HCT116 (cell line): ENCODE results near the gene CCDC137. TPM values are rescaled to one million over a fixed set of nuclear protein-coding genes. Genes with fewer than 3 reads are reported as not detected.

Source experiments
- ATAC-seq: fragments of 200-7000 bp; cut with Tn5 transposase; 2 replicates; pipeline ENCODE4 v1.9.1; 2020; ENCODE audit warnings: mild to moderate bottlenecking, moderate library complexity
- BruUV-seq: library from RNA; stranded (reverse); fragments of 400-500 nt; replicated peaks from 2 replicates; lab custom pipeline; 2021; lab: Mats Ljungman, UMichigan
- CTCF ChIA-PET: fragments of 300-600 bp; sonication (Branson Sonifier 250); formaldehyde crosslinking; loops from one replicate; lab custom pipeline; 2021; ENCODE audit warnings: antibody characterized with exemption; lab: Charles Lee
- POLR2A ChIA-PET: fragments of 300-600, 350-600 bp; sonication (Branson Sonifier 250); formaldehyde crosslinking; loops from one replicate; lab custom pipeline; 2021; ENCODE audit warnings: antibody characterized with exemption; lab: Charles Lee
- RAD21 ChIA-PET, 2 experiments: fragments of 300-600 bp; sonication (Branson Sonifier 250); formaldehyde crosslinking; loops; one replicate each; lab custom pipeline; 2023; ENCODE audit warnings: low total read pairs in 2 of 2; ENCODE audit not compliant: uncharacterized antibody in 2 of 2, unreplicated experiment in 2 of 2, low non-redundant PET in 1 of 2; lab: Charles Lee
- DNase-seq: peaks from one replicate; pipeline ENCODE4 v3.0.0-alpha.2; 2010; ENCODE audit warnings: low read depth, low spot score
- H2AFZ ChIP-seq: fragments of 200-600 bp; shearing (Covaris generic), sonication (generic); 2 replicates; pipeline ENCODE4 v1.6.1; 2017; ENCODE audit warnings: low read depth, mixed run types, mixed read lengths, antibody characterized with exemption, low read length; ENCODE audit not compliant: poor library complexity, severe bottlenecking
- H3K27ac ChIP-seq: 2 replicates; pipeline ENCODE4 v1.5.1; 2012; ENCODE audit warnings: low read depth, low read length
- H3K27me3 ChIP-seq: fragments of 200-600 bp; sonication (generic); 2 replicates; pipeline ENCODE4 v1.6.1; 2016; ENCODE audit warnings: mixed run types, low read length, mixed read lengths; ENCODE audit not compliant: insufficient read depth
- H3K36me3 ChIP-seq, 2 experiments: fragments of 200-500 bp in 1 of 2; fragments of 200-600 bp in 1 of 2; sonication (Bioruptor generic) in 1 of 2; sonication (generic) in 1 of 2; 2 replicates each; pipeline versions ENCODE4 v1.5.1 to v1.6.1; 2014 to 2016; ENCODE audit warnings: low read length in 2 of 2, inconsistent platforms in 1 of 2, mixed read lengths in 1 of 2, mixed run types in 1 of 2; ENCODE audit not compliant: insufficient read depth in 2 of 2, control insufficient read depth in 1 of 2
- H3K4me1 ChIP-seq, 2 experiments: fragments of 200-600 bp in 1 of 2; sonication (generic) in 1 of 2; 2 replicates each; pipeline versions ENCODE4 v1.5.1 to v1.6.1; 2012 to 2017; ENCODE audit warnings: low read length in 2 of 2, inconsistent platforms in 1 of 2, mild to moderate bottlenecking in 1 of 2, mixed read lengths in 1 of 2, mixed run types in 1 of 2, moderate library complexity in 1 of 2; ENCODE audit not compliant: insufficient read depth in 2 of 2, control insufficient read depth in 1 of 2
- H3K4me2 ChIP-seq: fragments of 200-600 bp; sonication (generic); 2 replicates; pipeline ENCODE4 v1.6.1; 2017; ENCODE audit warnings: mixed run types, low read length, mixed read lengths
- H3K4me3 ChIP-seq, 2 experiments: fragments of 200-600 bp in 1 of 2; sonication (generic) in 1 of 2; replicated peaks in 1 of 2; 2 replicates each; pipeline ENCODE4 v1.5.1; 2011 to 2016; ENCODE audit warnings: low read length in 2 of 2, control low read depth in 1 of 2, low read depth in 1 of 2, mild to moderate bottlenecking in 1 of 2, mixed read lengths in 1 of 2, mixed run types in 1 of 2
- H3K79me2 ChIP-seq: fragments of 200-600 bp; sonication (generic); 2 replicates; pipeline ENCODE4 v1.6.1; 2017; ENCODE audit warnings: mild to moderate bottlenecking, mixed run types, low read length, moderate library complexity, mixed read lengths; ENCODE audit not compliant: insufficient read depth
- H3K9ac ChIP-seq: fragments of 200-600 bp; sonication (generic); 2 replicates; pipeline ENCODE4 v1.6.1; 2016; ENCODE audit warnings: low read length, mixed read lengths
- H3K9me2 ChIP-seq: fragments of 200-600 bp; sonication (generic), shearing (Covaris generic); 2 replicates; pipeline ENCODE4 v1.6.1; 2017; ENCODE audit warnings: mixed run types, mild to moderate bottlenecking, moderate library complexity; ENCODE audit not compliant: insufficient read depth
- H3K9me3 ChIP-seq, 2 experiments: fragments of 200-500 bp in 1 of 2; fragments of 200-600 bp in 1 of 2; sonication (Bioruptor generic) in 1 of 2; sonication (generic) in 1 of 2; 2 replicates each; pipeline ENCODE4 v1.6.1; 2014 to 2017; ENCODE audit warnings: low read length in 2 of 2, mixed read lengths in 2 of 2, inconsistent platforms in 1 of 2, low read depth in 1 of 2, mild to moderate bottlenecking in 1 of 2, mixed run types in 1 of 2, moderate library complexity in 1 of 2; ENCODE audit not compliant: control insufficient read depth in 1 of 2, insufficient read depth in 1 of 2
- H4K20me1 ChIP-seq: fragments of 200-600 bp; sonication (generic), shearing (Covaris generic); 2 replicates; pipeline ENCODE4 v1.6.1; 2017; ENCODE audit warnings: mixed run types, mild to moderate bottlenecking, moderate library complexity; ENCODE audit not compliant: insufficient read depth
- ATF3 ChIP-seq: IDR thresholded peaks from 2 replicates; pipeline ENCODE4 v1.6.1; 2012
- CBX3 ChIP-seq: IDR thresholded peaks from 2 replicates; pipeline ENCODE4 v1.6.1; 2012; ENCODE audit warnings: low read depth
- CTCF ChIP-seq, 3 experiments: fragments of 200-600 bp in 1 of 3; sonication (generic) in 1 of 3; IDR thresholded peaks in 2 of 3; conservative IDR thresholded peaks in 1 of 3; 2 replicates each; pipeline ENCODE4 v1.5.1; 2012 to 2017; ENCODE audit warnings: low read depth in 2 of 3, low read length in 2 of 3, antibody characterized with exemption in 1 of 3, borderline replicate concordance in 1 of 3, control low read depth in 1 of 3, mild to moderate bottlenecking in 1 of 3, mixed read lengths in 1 of 3, mixed run types in 1 of 3, moderate library complexity in 1 of 3; ENCODE audit not compliant: insufficient read depth in 1 of 3
- EGR1 ChIP-seq: IDR thresholded peaks from 2 replicates; pipeline ENCODE4 v1.6.1; 2012; ENCODE audit warnings: low read depth
- ELF1 ChIP-seq: IDR thresholded peaks from 2 replicates; pipeline ENCODE4 v1.6.1; 2012; ENCODE audit warnings: low read depth, borderline replicate concordance
- EZH2 ChIP-seq: fragments of 200-600 bp; sonication (generic); IDR thresholded peaks from 2 replicates; pipeline ENCODE4 v1.6.1; 2017; ENCODE audit warnings: antibody characterized with exemption, mixed run types
- FOSL1 ChIP-seq: IDR thresholded peaks from 2 replicates; pipeline ENCODE4 v1.6.1; 2012; ENCODE audit warnings: low read depth
- JUND ChIP-seq: IDR thresholded peaks from 2 replicates; pipeline ENCODE4 v1.6.1; 2012
- POLR2A ChIP-seq: IDR thresholded peaks from 2 replicates; pipeline ENCODE4 v1.7.0; 2011; ENCODE audit warnings: borderline replicate concordance; ENCODE audit not compliant: insufficient read depth, insufficient read length; ENCODE audit errors: extremely low read depth
- REST ChIP-seq: IDR thresholded peaks from 2 replicates; pipeline ENCODE4 v1.6.1; 2012; ENCODE audit warnings: low read depth
- SIN3A ChIP-seq: IDR thresholded peaks from 2 replicates; pipeline ENCODE4 v1.6.1; 2012; ENCODE audit warnings: low read depth
- SP1 ChIP-seq: IDR thresholded peaks from 2 replicates; pipeline ENCODE4 v1.6.1; 2012; ENCODE audit warnings: low read depth
- SRF ChIP-seq: IDR thresholded peaks from 2 replicates; pipeline ENCODE4 v1.6.1; 2012; ENCODE audit warnings: low read depth
- TCF7L2 ChIP-seq: IDR thresholded peaks from 2 replicates; pipeline ENCODE4 v1.7.0; 2011; ENCODE audit warnings: borderline replicate concordance, inconsistent platforms; ENCODE audit not compliant: insufficient read depth, insufficient read length; ENCODE audit errors: extremely low read depth
- YY1 ChIP-seq: IDR thresholded peaks from 2 replicates; pipeline ENCODE4 v1.6.1; 2011; ENCODE audit warnings: low read length, low read depth, moderate library complexity, mild to moderate bottlenecking; ENCODE audit not compliant: insufficient replicate concordance; ENCODE audit errors: extremely low read depth
- ZBTB33 ChIP-seq: IDR thresholded peaks from 2 replicates; pipeline ENCODE4 v1.6.1; 2011; ENCODE audit warnings: mild to moderate bottlenecking, low read length, moderate library complexity; ENCODE audit not compliant: insufficient replicate concordance; ENCODE audit errors: extremely low read depth
- ZFX ChIP-seq: fragments of 450-650 bp; IDR thresholded peaks from 2 replicates; pipeline ENCODE4 v1.6.1; 2017
- ZNF274 ChIP-seq: fragments of 200-500 bp; sonication (Bioruptor generic); IDR thresholded peaks from 2 replicates; pipeline ENCODE4 v1.6.1; 2014; ENCODE audit warnings: mild to moderate bottlenecking, low read depth, low read length, inconsistent platforms
- intact Hi-C: fragments of 100-400 bp; cut with micrococcal nuclease; formaldehyde crosslinking; loops from 2 replicates; pipeline ENCODE4 v1.10.0; 2022
- total RNA-seq: library from RNA; stranded (reverse); gene quantifications from one replicate; pipeline ENCODE4 v1.2.1, GENCODE V29; 2021; ENCODE audit not compliant: unreplicated experiment

Gene CCDC137
- total RNA-seq, 1 experiment from 2014 or later, result 77.5 TPM

GRCh38 chr17:81640011-81640410 is 26.5 kb upstream of the CCDC137 start:
- ATAC-seq, result no peak
- CTCF ChIA-PET, result no interaction called here

More at GRCh38 chr17:81640011-81640410, 26.5 kb upstream of the CCDC137 start:
- no peak overlapping the region for H3K4me2 ChIP-seq
- H3K27me3 ChIP-seq, result no peaks in the 10 kb centered on the region
- intact Hi-C loops, result no loop called here
- DNase-seq, result no peak
- POLR2A ChIA-PET, result no interaction called here
- H3K27ac ChIP-seq, result no peak overlapping the region
- no peak overlapping the region for H3K4me3 ChIP-seq
- no peaks in the 10 kb centered on the region for H3K36me3 ChIP-seq
- peaks cover 14% of the 10 kb centered on the region; the same call in 1 of the 2 replicates for H4K20me1 ChIP-seq
- RAD21 ChIA-PET, result no interaction called here
- no peaks in the 10 kb centered on the region for H3K9me2 ChIP-seq
- no TSS peak for BruUV-seq
- H3K79me2 ChIP-seq, result peaks cover 17% of the 10 kb centered on the region
- TF ChIP-seq EZH2, result no peak
- no peak for TF ChIP-seq ZBTB33
- no peak for TF ChIP-seq ATF3
- no peak for TF ChIP-seq SRF
- TF ChIP-seq SIN3A, result no peak
- no peak for TF ChIP-seq CBX3
- no peak for TF ChIP-seq ZFX
- no peak for TF ChIP-seq SP1
- TF ChIP-seq ZNF274, result no peak
- no peak for TF ChIP-seq EGR1
- TF ChIP-seq YY1, result no peak
- TF ChIP-seq FOSL1, result no peak
- no peak for TF ChIP-seq CTCF (IDR thresholded peaks at IDR 0.05 in 2 of 3, conservative IDR thresholded peaks at IDR 0.05 in 1 of 3; ENCODE audit: borderline replicate concordance in 1 of 3, insufficient read depth in 1 of 3, low read depth in 2 of 3, low read length in 2 of 3)
- TF ChIP-seq JUND, result no peak
- no peak for TF ChIP-seq POLR2A
- TF ChIP-seq REST, result no peak
- TF ChIP-seq TCF7L2, result no peak
- no peak for TF ChIP-seq ELF1
- TF ChIP-seq, all 23 proteins: peak for 0
- Histone ChIP-seq H3K9ac (no peak overlapping the region), H3K4me1 (peaks cover 12 to 40% of the 10 kb centered on the region in 2 experiments), H2AFZ (no peak overlapping the region), H3K9me3 (no peaks in the 10 kb centered on the region)
